ENCODE results near the gene SETBP1. TPM values are rescaled to one million over a fixed set of nuclear protein-coding genes. Genes with fewer than 3 reads are reported as not detected.
A peak's percentile ranks its signal among the peaks of the same experiment; 100 is the strongest.

The SETBP1 gene
- total RNA-seq, 1 experiment from 2014 or later = 14.0 TPM

GRCh38 chr18:44884431-44884830 is 203.7 kb downstream of the SETBP1 start:
- Histone ChIP-seq H3K36me3 (ENCODE audit: insufficient read depth, low read length, poor library complexity, severe bottlenecking) (no peaks in the 10 kb centered on the region), H3K9me3 (ENCODE audit: low read depth, low read length, poor library complexity, severe bottlenecking) (no peaks in the 10 kb centered on the region), H3K4me3 (ENCODE audit: low read depth, low read length, poor library complexity, severe bottlenecking) (no peak overlapping the region), H3K27ac (ENCODE audit: low read depth, low read length, poor library complexity, severe bottlenecking) (no peak overlapping the region), H3K27me3 (replicated peaks; ENCODE audit: insufficient read depth, low read depth, low read length, poor library complexity) (no peaks in the 10 kb centered on the region), H3K4me1 (ENCODE audit: insufficient read depth, low read length, poor library complexity, severe bottlenecking) (no peaks in the 10 kb centered on the region)
- CTCF ChIA-PET = no interaction called here
- TF ChIP-seq EZH2 (IDR thresholded peaks at IDR 0.05; ENCODE audit: borderline replicate concordance, low read depth, low read length, poor library complexity, severe bottlenecking) = no peak
- TF ChIP-seq CTCF (conservative IDR thresholded peaks at IDR 0.05; ENCODE audit: low read depth, low read length) = no peak
- BruUV-seq (replicated peaks) = no TSS peak
- POLR2A ChIA-PET (ENCODE audit: low non-redundant PET) = no interaction called here
- no peak for DNase-seq (ENCODE audit: low spot score)
- intact Hi-C loops (cut with micrococcal nuclease; ENCODE audit: unreplicated experiment) = no loop called here

GRCh38 chr18:44885507-44885906 is 204.8 kb downstream of the SETBP1 start:
- no peak for DNase-seq (ENCODE audit: low spot score)
- H3K9me3 ChIP-seq (ENCODE audit: low read depth, low read length, poor library complexity, severe bottlenecking) = no peaks in the 10 kb centered on the region
- H3K4me1 ChIP-seq (ENCODE audit: insufficient read depth, low read length, poor library complexity, severe bottlenecking) = no peaks in the 10 kb centered on the region
- CTCF ChIA-PET = no interaction called here
- H3K36me3 ChIP-seq (ENCODE audit: insufficient read depth, low read length, poor library complexity, severe bottlenecking) = no peaks in the 10 kb centered on the region
- TF ChIP-seq CTCF (conservative IDR thresholded peaks at IDR 0.05; ENCODE audit: low read depth, low read length) = no peak
- TF ChIP-seq EZH2 (IDR thresholded peaks at IDR 0.05; ENCODE audit: borderline replicate concordance, low read depth, low read length, poor library complexity, severe bottlenecking) = no peak
- BruUV-seq (replicated peaks) = no TSS peak
- POLR2A ChIA-PET (ENCODE audit: low non-redundant PET) = no interaction called here
- no peak overlapping the region for H3K27ac ChIP-seq (ENCODE audit: low read depth, low read length, poor library complexity, severe bottlenecking)
- intact Hi-C loops (cut with micrococcal nuclease; ENCODE audit: unreplicated experiment) = no loop called here
- H3K4me3 ChIP-seq (ENCODE audit: low read depth, low read length, poor library complexity, severe bottlenecking) = no peak overlapping the region
- H3K27me3 ChIP-seq (replicated peaks; ENCODE audit: insufficient read depth, low read depth, low read length, poor library complexity) = no peaks in the 10 kb centered on the region

GRCh38 chr18:44887227-44887631 is 206.5 kb downstream of the SETBP1 start:
- no peaks in the 10 kb centered on the region for H3K4me1 ChIP-seq (ENCODE audit: insufficient read depth, low read length, poor library complexity, severe bottlenecking)
- no peaks in the 10 kb centered on the region for H3K36me3 ChIP-seq (ENCODE audit: insufficient read depth, low read length, poor library complexity, severe bottlenecking)
- DNase-seq (ENCODE audit: low spot score) = peak; percentile 50
- intact Hi-C loops (cut with micrococcal nuclease; ENCODE audit: unreplicated experiment) = no loop called here
- POLR2A ChIA-PET (ENCODE audit: low non-redundant PET) = no interaction called here
- no peak overlapping the region for H3K27ac ChIP-seq (ENCODE audit: low read depth, low read length, poor library complexity, severe bottlenecking)
- H3K4me3 ChIP-seq (ENCODE audit: low read depth, low read length, poor library complexity, severe bottlenecking) = no peak overlapping the region
- H3K9me3 ChIP-seq (ENCODE audit: low read depth, low read length, poor library complexity, severe bottlenecking) = no peaks in the 10 kb centered on the region
- CTCF ChIA-PET = no interaction called here
- TF ChIP-seq CTCF (conservative IDR thresholded peaks at IDR 0.05; ENCODE audit: low read depth, low read length) (no peak), EZH2 (IDR thresholded peaks at IDR 0.05; ENCODE audit: borderline replicate concordance, low read depth, low read length, poor library complexity, severe bottlenecking) (no peak)
- BruUV-seq (replicated peaks) = no TSS peak
- H3K27me3 ChIP-seq (replicated peaks; ENCODE audit: insufficient read depth, low read depth, low read length, poor library complexity) = no peaks in the 10 kb centered on the region
